H1 (cell line): ENCODE data around the gene KRT14. TPM values are rescaled to one million over a fixed set of nuclear protein-coding genes. Genes with fewer than 3 reads are reported as not detected.
A peak's percentile ranks its signal among the peaks of the same experiment; 100 is the strongest.
"Not testable (repeated sequence)": the region's sequence is repeated elsewhere in the genome, so short reads cannot be mapped to it uniquely, and the experiment has no call there.

ENCODE experiments used
- CTCF ChIA-PET: fragments of 300-600 bp; sonication (Branson Sonifier 250); formaldehyde crosslinking; loops from one replicate; lab custom pipeline; 2021; ENCODE audit not compliant: partially characterized antibody; lab: Charles Lee
- POLR2A ChIA-PET: fragments of 300-600 bp; sonication (Branson Sonifier 250); formaldehyde crosslinking; loops from one replicate; lab custom pipeline; 2021; ENCODE audit warnings: inconsistent platforms; ENCODE audit not compliant: partially characterized antibody; lab: Charles Lee
- DNase-seq, 2 experiments: peaks; one replicate each; pipeline versions ENCODE4 v3.0.0 to v3.0.0-alpha.2; 2010 to 2022; ENCODE audit warnings: low spot score in 2 of 2, low read depth in 1 of 2, mixed read lengths in 1 of 2
- FAIRE-seq: peaks from 2 replicates; lab custom pipeline; 2011; peaks lifted over from hg19 to GRCh38; lab: Jason Lieb, UNC
- H2AFZ ChIP-seq: 2 replicates; pipeline ENCODE4 v1.8.1; 2012; ENCODE audit warnings: low read length, inconsistent platforms
- H2AK5ac ChIP-seq: 2 replicates; pipeline ENCODE4 v1.6.1; 2013; ENCODE audit warnings: low read depth, low read length
- H2BK120ac ChIP-seq: replicated peaks from 2 replicates; pipeline ENCODE3; 2013; ENCODE audit warnings: low read depth, low read length, inconsistent platforms
- H2BK12ac ChIP-seq: 2 replicates; pipeline ENCODE4 v1.6.1; 2013; ENCODE audit warnings: low read depth, low read length
- H2BK15ac ChIP-seq: 2 replicates; pipeline ENCODE4 v1.6.1; 2013; ENCODE audit warnings: low read length
- H2BK20ac ChIP-seq: 2 replicates; pipeline ENCODE4 v1.6.1; 2013; ENCODE audit warnings: low read length
- H2BK5ac ChIP-seq: 2 replicates; pipeline ENCODE4 v1.6.1; 2013; ENCODE audit warnings: low read depth, low read length
- H3K14ac ChIP-seq: 2 replicates; pipeline ENCODE4 v1.6.1; 2013; ENCODE audit warnings: inconsistent platforms; ENCODE audit not compliant: insufficient read length
- H3K18ac ChIP-seq: 2 replicates; pipeline ENCODE4 v1.6.1; 2013; ENCODE audit warnings: low read length; ENCODE audit errors: extremely low read depth
- H3K23ac ChIP-seq: 2 replicates; pipeline ENCODE4 v1.6.1; 2013; ENCODE audit warnings: inconsistent platforms; ENCODE audit not compliant: insufficient read length
- H3K23me2 ChIP-seq: 2 replicates; pipeline ENCODE4 v1.6.1; 2013; ENCODE audit warnings: low read depth, low read length
- H3K27ac ChIP-seq: 2 replicates; pipeline ENCODE4 v1.6.1; 2011; ENCODE audit warnings: low read depth, low read length, inconsistent platforms
- H3K27me3 ChIP-seq, 4 experiments: replicated peaks in 1 of 4; 1 replicate in 1 of 4; 2 replicates in 3 of 4; pipeline versions ENCODE4 v1.6.1 to v1.8.1; 2011 to 2013; ENCODE audit warnings: low read length in 3 of 4, mild to moderate bottlenecking in 3 of 4, inconsistent platforms in 2 of 4, mixed read lengths in 2 of 4, moderate library complexity in 1 of 4; ENCODE audit not compliant: control insufficient read depth in 3 of 4, insufficient read depth in 3 of 4; ENCODE audit errors: extremely low read depth in 1 of 4
- H3K36me3 ChIP-seq, 4 experiments: 2 replicates each; pipeline versions ENCODE4 v1.6.1 to v1.8.1; 2011 to 2013; ENCODE audit warnings: mild to moderate bottlenecking in 4 of 4, low read length in 3 of 4, moderate library complexity in 2 of 4, control low read depth in 1 of 4, inconsistent platforms in 1 of 4; ENCODE audit not compliant: insufficient read depth in 4 of 4, control insufficient read depth in 2 of 4
- H3K4ac ChIP-seq: replicated peaks from 2 replicates; pipeline ENCODE3; 2013; ENCODE audit warnings: low read length, low read depth, mixed read lengths, inconsistent platforms; ENCODE audit not compliant: insufficient read length
- H3K4me1 ChIP-seq, 4 experiments: replicated peaks in 1 of 4; 1 replicate in 1 of 4; 2 replicates in 3 of 4; pipeline versions ENCODE4 v1.6.1 to v1.8.1; 2011 to 2013; ENCODE audit warnings: low read length in 3 of 4, inconsistent platforms in 2 of 4, mixed read lengths in 1 of 4; ENCODE audit not compliant: insufficient read depth in 4 of 4, control insufficient read depth in 3 of 4
- H3K4me2 ChIP-seq, 2 experiments: 2 replicates each; pipeline versions ENCODE4 v1.6.1 to v1.8.1; 2011 to 2013; ENCODE audit warnings: low read depth in 2 of 2, low read length in 2 of 2, control low read depth in 1 of 2, inconsistent platforms in 1 of 2, mild to moderate bottlenecking in 1 of 2; ENCODE audit not compliant: insufficient read depth in 1 of 2
- H3K4me3 ChIP-seq, 4 experiments: fragments of 200-600, 300-600 bp in 1 of 4; sonication (generic), shearing (Covaris generic), sonication (Bioruptor Twin) in 1 of 4; 2 replicates each; pipeline versions ENCODE4 v1.5.1 to v1.8.1; 2011 to 2016; ENCODE audit warnings: low read length in 4 of 4, low read depth in 3 of 4, control low read depth in 2 of 4, inconsistent platforms in 2 of 4, mild to moderate bottlenecking in 2 of 4, mixed read lengths in 1 of 4, moderate library complexity in 1 of 4; ENCODE audit not compliant: insufficient read depth in 2 of 4; ENCODE audit errors: extremely low read depth in 1 of 4
- H3K56ac ChIP-seq: replicated peaks from 2 replicates; pipeline ENCODE3; 2013; ENCODE audit warnings: low read depth, mild to moderate bottlenecking, mixed read lengths, low read length, inconsistent platforms; ENCODE audit not compliant: insufficient read length
- H3K79me1 ChIP-seq: 2 replicates; pipeline ENCODE4 v1.6.1; 2013; ENCODE audit warnings: low read depth, low read length, control low read depth
- H3K79me2 ChIP-seq, 2 experiments: 2 replicates each; pipeline versions ENCODE4 v1.6.1 to v1.8.1; 2012 to 2013; ENCODE audit warnings: low read length in 2 of 2, mild to moderate bottlenecking in 2 of 2, inconsistent platforms in 1 of 2; ENCODE audit not compliant: insufficient read depth in 2 of 2, control insufficient read depth in 1 of 2
- H3K9ac ChIP-seq, 4 experiments: replicated peaks in 1 of 4; 1 replicate in 1 of 4; 2 replicates in 3 of 4; pipeline versions ENCODE4 v1.6.1 to v1.8.1; 2011 to 2013; ENCODE audit warnings: low read depth in 3 of 4, low read length in 3 of 4, control low read depth in 2 of 4, mild to moderate bottlenecking in 2 of 4, moderate library complexity in 2 of 4, inconsistent platforms in 1 of 4; ENCODE audit errors: extremely low read depth in 1 of 4
- H3K9me3 ChIP-seq, 2 experiments: 2 replicates each; pipeline versions ENCODE4 v1.6.1 to v1.8.1; 2012 to 2013; ENCODE audit warnings: mild to moderate bottlenecking in 2 of 2, moderate library complexity in 2 of 2, control low read depth in 1 of 2, inconsistent platforms in 1 of 2, low read depth in 1 of 2, low read length in 1 of 2, mixed read lengths in 1 of 2; ENCODE audit not compliant: insufficient read depth in 2 of 2
- H4K20me1 ChIP-seq, 2 experiments: replicated peaks in 1 of 2; 2 replicates each; pipeline versions ENCODE3 to v1.8.1; 2011 to 2013; ENCODE audit warnings: inconsistent platforms in 2 of 2, low read length in 2 of 2, mild to moderate bottlenecking in 1 of 2; ENCODE audit not compliant: insufficient read depth in 2 of 2, control insufficient read depth in 1 of 2
- H4K5ac ChIP-seq: 2 replicates; pipeline ENCODE4 v1.6.1; 2013; ENCODE audit warnings: low read length, low read depth, mixed read lengths, inconsistent platforms; ENCODE audit not compliant: insufficient read length
- H4K8ac ChIP-seq: 2 replicates; pipeline ENCODE4 v1.8.0; 2013; ENCODE audit warnings: mild to moderate bottlenecking, moderate library complexity, low read length, inconsistent platforms; ENCODE audit not compliant: insufficient read depth; ENCODE audit errors: extremely low read depth
- H4K91ac ChIP-seq: replicated peaks from 2 replicates; pipeline ENCODE3; 2013; ENCODE audit warnings: low read length, mixed read lengths, inconsistent platforms; ENCODE audit not compliant: insufficient read length
- WGBS, 2 experiments: shearing (Covaris generic) in 1 of 2; methylation state at CpG; one replicate each; pipeline versions ENCODE4 v1.1.6 to v1.1.7; 2013 to 2015; ENCODE audit warnings: low lambda C conversion rate in 2 of 2, mixed read lengths in 2 of 2, inconsistent platforms in 1 of 2, low coverage in 1 of 2, missing lambda C conversion rate in 1 of 2; ENCODE audit not compliant: insufficient replicate concordance in 2 of 2, insufficient coverage in 1 of 2, insufficient read length in 1 of 2; ENCODE audit errors: extremely low coverage in 1 of 2, missing lambda C conversion rate in 1 of 2; 5-methylcytosine and 5-hydroxymethylcytosine counted together
- polyA plus RNA-seq, 7 experiments: library from polyadenylated mRNA; depleted of rRNA in 3 of 7; stranded (reverse) in 5 of 7; unstranded in 2 of 7; fragments of >200 nt in 5 of 7; fragments of 200-250 nt in 2 of 7; gene quantifications; 1 replicate in 5 of 7; 2 replicates in 1 of 7; 4 replicates in 1 of 7; pipeline versions ENCODE4 v1.2.1 to v1.2.3, GENCODE V29; 2011 to 2013; ENCODE audit warnings: missing spikeins in 2 of 7, mixed read lengths in 2 of 7
- total RNA-seq: library from RNA; stranded (reverse); fragmentation: NEBNext Ultra II Directional; extraction: Animal tissue kit (Norgen Biotek cat#: 25700); gene quantifications from 2 replicates; pipeline ENCODE4 v1.2.1, GENCODE V29; 2021

KRT14 gene
- total and polyA plus RNA-seq, 2 of the 8 experiments (the other 6 are each of a cell fraction or from before 2014, with no cell fraction given): 0.35 TPM; not detected in 1

GRCh38 chr17:41628621-41629255 lies 42.0 kb upstream of the KRT14 start:
- H3K4me3 ChIP-seq, H4K5ac ChIP-seq, H2AK5ac ChIP-seq, H3K9ac ChIP-seq, H2AFZ ChIP-seq, H3K4me2 ChIP-seq, DNase-seq, H3K18ac ChIP-seq, H2BK12ac ChIP-seq, H3K27ac ChIP-seq, H3K79me2 ChIP-seq, H3K4ac ChIP-seq, H2BK15ac ChIP-seq, H2BK20ac ChIP-seq, H3K27me3 ChIP-seq, H3K23ac ChIP-seq, H3K56ac ChIP-seq, H2BK120ac ChIP-seq, H3K14ac ChIP-seq, FAIRE-seq, H3K79me1 ChIP-seq, H4K8ac ChIP-seq, H3K4me1 ChIP-seq, H4K91ac ChIP-seq, H2BK5ac ChIP-seq, H3K9me3 ChIP-seq, H3K36me3 ChIP-seq: not testable (repeated sequence)
- ChIA-PET POLR2A (interaction anchor here (1.3 kb wide), 1 partner anchor 10 kb away, joined by 4 read pairs; no protein-coding TSS in a partner anchor), CTCF (interaction anchor here (1.0 to 14.5 kb wide), 10 partner anchors 8 to 79 kb away, joined by 3 to 103 read pairs (median 8); no protein-coding TSS in a partner anchor)
- H3K23me2 ChIP-seq: peaks cover 12% of the 10 kb centered on the region; the same call in 1 of the 2 replicates
- peaks cover 0 to 11% of the 10 kb centered on the region in 2 experiments for H4K20me1 ChIP-seq
- 88% methylated on average over 11 of the region's 11 CpGs; no CpG with 5 or more reads in 1 of the 2 experiments for WGBS, 2 experiments

GRCh38 chr17:41628073-41628370 lies 41.3 kb upstream of the KRT14 start:
- 92% methylated on average over 1 of the region's 1 CpG; no CpG with 5 or more reads in 1 of the 2 experiments for WGBS, 2 experiments
- H2BK120ac ChIP-seq, H3K79me2 ChIP-seq, FAIRE-seq, H3K18ac ChIP-seq, H3K4me2 ChIP-seq, H2BK20ac ChIP-seq, H3K36me3 ChIP-seq, H4K20me1 ChIP-seq, H3K9ac ChIP-seq, H4K5ac ChIP-seq, H4K91ac ChIP-seq, H2BK15ac ChIP-seq, H2AK5ac ChIP-seq, H3K4me1 ChIP-seq, H3K4ac ChIP-seq, H3K23me2 ChIP-seq, DNase-seq, H3K4me3 ChIP-seq, H3K23ac ChIP-seq, H3K27ac ChIP-seq, H2AFZ ChIP-seq, H3K27me3 ChIP-seq, H3K56ac ChIP-seq, H3K79me1 ChIP-seq, H3K14ac ChIP-seq, H3K9me3 ChIP-seq, H2BK5ac ChIP-seq, H2BK12ac ChIP-seq: not testable (repeated sequence)
- ChIA-PET CTCF (interaction anchor here (0.7 to 14.5 kb wide), 11 partner anchors 9 to 140 kb away, joined by 3 to 103 read pairs (median 6); partner anchors contain the start of gene KRT16), POLR2A (interaction anchor here (1.3 kb wide), 1 partner anchor 11 kb away, joined by 4 read pairs; no protein-coding TSS in a partner anchor)
- peak overlapping the region; percentile 57; the same call in 1 of the 2 replicates for H4K8ac ChIP-seq
